CD4-positive, alpha-beta memory T cell (primary cell): Measurements from ENCODE around the gene RAD52. TPM values are rescaled to one million over a fixed set of nuclear protein-coding genes. Genes with fewer than 3 reads are reported as not detected.

Experiments used
- CTCF ChIA-PET: fragments of 350-600 bp; sonication (Branson Sonifier 250); formaldehyde crosslinking; loops from one replicate; lab custom pipeline; 2021; ENCODE audit warnings: inconsistent platforms; ENCODE audit not compliant: partially characterized antibody; lab: Charles Lee
- POLR2A ChIA-PET: fragments of 350-600 bp; sonication (Branson Sonifier 250); formaldehyde crosslinking; loops from one replicate; lab custom pipeline; 2021; ENCODE audit not compliant: partially characterized antibody; lab: Charles Lee
- DNase-seq, 5 donors: peaks; one replicate each; pipeline versions ENCODE4 v3.0.0 to v3.0.0-alpha.2; 2020 to 2022; ENCODE audit warnings: mixed read lengths in 1 of 5
- H3K27ac ChIP-seq: one replicate; pipeline ENCODE4 v1.7.0; 2013; ENCODE audit warnings: low read depth, low read length
- H3K27me3 ChIP-seq: 2 replicates; pipeline ENCODE4 v1.7.0; 2013; ENCODE audit warnings: mild to moderate bottlenecking, low read length, moderate library complexity; ENCODE audit not compliant: insufficient read depth
- H3K36me3 ChIP-seq: 2 replicates; pipeline ENCODE4 v1.7.0; 2013; ENCODE audit warnings: mild to moderate bottlenecking, low read length, moderate library complexity; ENCODE audit not compliant: insufficient read depth
- H3K4me1 ChIP-seq: 2 replicates; pipeline ENCODE4 v1.7.0; 2013; ENCODE audit warnings: mild to moderate bottlenecking, low read length, moderate library complexity; ENCODE audit not compliant: insufficient read depth
- H3K4me3 ChIP-seq, 2 donors: one replicate each; pipeline ENCODE4 v1.7.0; 2013; ENCODE audit warnings: low read length in 2 of 2, mild to moderate bottlenecking in 1 of 2
- H3K9me3 ChIP-seq, 2 donors: one replicate each; pipeline ENCODE4 v1.7.0; 2013; ENCODE audit warnings: low read length in 2 of 2, control low read depth in 1 of 2; ENCODE audit not compliant: control insufficient read depth in 1 of 2
- H3K27ac Mint-ChIP-seq, 7 donors: one replicate each; pipeline ENCODE4 v1.8.0; 2020 to 2021; ENCODE audit warnings: mixed read lengths in 7 of 7, mild to moderate bottlenecking in 6 of 7, inconsistent platforms in 3 of 7, moderate library complexity in 3 of 7
- H3K27me3 Mint-ChIP-seq, 2 donors: one replicate each; pipeline ENCODE4 v1.8.0; 2020 to 2021; ENCODE audit warnings: mixed read lengths in 2 of 2
- H3K36me3 Mint-ChIP-seq, 2 donors: one replicate each; pipeline ENCODE4 v1.8.0; 2020 to 2021; ENCODE audit warnings: mixed read lengths in 2 of 2, inconsistent platforms in 1 of 2, mild to moderate bottlenecking in 1 of 2
- H3K4me1 Mint-ChIP-seq, 4 donors: one replicate each; pipeline ENCODE4 v1.8.0; 2020 to 2021; ENCODE audit warnings: mixed read lengths in 4 of 4, mild to moderate bottlenecking in 1 of 4
- H3K4me3 Mint-ChIP-seq, 8 donors: one replicate each; pipeline ENCODE4 v1.8.0; 2020 to 2021; ENCODE audit warnings: mixed read lengths in 8 of 8, mild to moderate bottlenecking in 7 of 8, moderate library complexity in 6 of 8, inconsistent platforms in 3 of 8
- H3K9me3 Mint-ChIP-seq, 8 donors: one replicate each; pipeline ENCODE4 v1.8.0; 2020 to 2021; ENCODE audit warnings: mixed read lengths in 8 of 8, mild to moderate bottlenecking in 5 of 8, inconsistent platforms in 3 of 8, moderate library complexity in 1 of 8
- intact Hi-C: fragments of 100-400 bp; cut with micrococcal nuclease; formaldehyde crosslinking; loops from one replicate; pipeline ENCODE4 v1.15.1; 2023
- polyA plus RNA-seq, 2 donors: library from polyadenylated mRNA; unstranded; fragments of 300-500 nt; fragmentation: Illumina TruSeq; gene quantifications; one replicate each; pipeline ENCODE4 v1.2.3, GENCODE V29; 2021
- total RNA-seq, 2 experiments: library from RNA; stranded (reverse); gene quantifications; one replicate each; pipeline ENCODE4 v1.2.3, GENCODE V29; 2021

The RAD52 gene
- total and polyA plus RNA-seq, 4 experiments from 2014 or later = 0.26 to 31.5 (median 17.9) TPM

DNA sequence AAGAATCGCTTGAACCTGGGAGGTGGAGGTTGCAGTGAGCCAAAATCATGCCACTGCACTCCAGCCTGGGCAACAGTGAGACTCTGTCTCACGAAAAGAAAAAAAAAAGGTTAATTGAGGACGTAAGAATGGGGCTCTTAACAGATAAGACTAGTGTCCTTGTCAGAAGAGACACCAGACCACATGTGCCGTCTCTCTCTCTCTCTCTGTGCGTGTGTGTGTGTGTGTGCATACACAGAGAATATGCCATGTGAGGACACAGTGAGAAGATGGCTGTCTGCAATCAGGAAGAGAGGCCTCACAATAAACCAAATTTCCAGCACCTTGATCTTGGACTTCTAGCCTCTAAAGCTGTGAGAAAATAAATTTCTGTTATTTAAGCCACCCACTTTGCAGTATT, 29.9 kb upstream of the RAD52 start:
- H3K9me3 Mint-ChIP-seq = no peaks in the 10 kb centered on the region
- H3K4me3 Mint-ChIP-seq = no peak overlapping the region
- Histone ChIP-seq H3K27me3 (no peaks in the 10 kb centered on the region), H3K27ac (no peak overlapping the region), H3K9me3 (no peaks in the 10 kb centered on the region), H3K4me1 (no peaks in the 10 kb centered on the region), H3K4me3 (no peak overlapping the region), H3K36me3 (no peaks in the 10 kb centered on the region)
- ChIA-PET CTCF (no interaction called here), POLR2A (no interaction called here)
- peak overlapping the region in 1 of 7 donors; percentile 42 for H3K27ac Mint-ChIP-seq
- DNase-seq = no peak
- no peaks in the 10 kb centered on the region for H3K27me3 Mint-ChIP-seq
- intact Hi-C loops = no loop called here
- no peaks in the 10 kb centered on the region for H3K36me3 Mint-ChIP-seq
- peaks cover 0 to 2% (median 0%) of the 10 kb centered on the region in 4 donors for H3K4me1 Mint-ChIP-seq

DNA sequence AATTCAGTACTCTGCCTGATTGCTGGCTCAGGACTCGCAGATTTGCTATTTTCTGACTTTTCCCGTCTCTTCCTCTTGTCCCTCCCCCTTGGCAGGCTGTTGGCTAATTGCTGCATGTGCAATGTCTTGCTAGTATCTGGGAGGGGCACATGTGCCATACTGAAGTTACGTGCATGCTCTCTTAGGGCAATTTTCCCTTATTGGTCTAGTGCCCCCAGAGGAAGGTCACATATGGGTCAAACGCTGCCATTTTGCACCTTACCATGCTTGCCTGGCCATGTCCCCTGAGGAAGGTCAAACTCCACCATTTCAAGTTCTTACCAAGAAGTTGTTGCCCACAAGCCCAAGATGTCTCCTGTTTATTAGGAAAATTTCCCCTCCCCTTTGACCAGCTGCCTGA, 27.7 kb upstream of the RAD52 start:
- Mint-ChIP-seq H3K27me3 (no peaks in the 10 kb centered on the region), H3K27ac (no peak overlapping the region), H3K4me1 (peaks cover 0 to 2% (median 0%) of the 10 kb centered on the region in 4 donors), H3K9me3 (no peaks in the 10 kb centered on the region), H3K4me3 (no peak overlapping the region), H3K36me3 (no peaks in the 10 kb centered on the region)
- H3K36me3 ChIP-seq = no peaks in the 10 kb centered on the region
- intact Hi-C loops = no loop called here
- H3K27me3 ChIP-seq = no peaks in the 10 kb centered on the region
- no peak overlapping the region for H3K27ac ChIP-seq
- no peaks in the 10 kb centered on the region for H3K9me3 ChIP-seq
- DNase-seq = no peak
- H3K4me3 ChIP-seq = no peak overlapping the region
- CTCF ChIA-PET = no interaction called here
- POLR2A ChIA-PET = no interaction called here
- H3K4me1 ChIP-seq = no peaks in the 10 kb centered on the region

DNA sequence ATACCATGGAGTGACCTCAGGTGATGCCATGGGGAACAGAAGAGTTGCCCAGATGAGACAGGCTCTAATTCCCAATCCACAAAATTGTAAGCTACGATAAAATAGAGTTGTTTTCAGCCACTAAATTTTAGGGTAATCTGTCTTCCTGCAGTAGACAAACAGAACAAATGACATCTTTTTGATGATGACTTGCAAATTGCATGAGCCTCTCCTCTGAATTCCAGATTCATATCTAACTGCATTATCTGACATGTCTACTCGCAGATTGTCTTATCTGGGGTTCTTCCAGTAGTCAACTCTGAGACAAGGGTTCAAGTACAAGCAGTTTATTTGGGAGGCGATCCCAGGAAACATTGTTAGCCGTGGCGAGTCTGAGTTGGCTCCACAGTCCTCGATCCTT, 27.1 kb upstream of the RAD52 start:
- H3K27ac ChIP-seq = no peak overlapping the region
- intact Hi-C loops = no loop called here
- H3K9me3 ChIP-seq = no peaks in the 10 kb centered on the region
- no peak for DNase-seq
- Mint-ChIP-seq H3K9me3 (no peaks in the 10 kb centered on the region), H3K4me3 (no peak overlapping the region), H3K27ac (no peak overlapping the region), H3K36me3 (no peaks in the 10 kb centered on the region), H3K4me1 (peaks cover 0 to 2% (median 0%) of the 10 kb centered on the region in 4 donors), H3K27me3 (no peaks in the 10 kb centered on the region)
- ChIA-PET CTCF (no interaction called here), POLR2A (no interaction called here)
- H3K27me3 ChIP-seq = no peaks in the 10 kb centered on the region
- no peaks in the 10 kb centered on the region for H3K4me1 ChIP-seq
- no peak overlapping the region for H3K4me3 ChIP-seq
- no peaks in the 10 kb centered on the region for H3K36me3 ChIP-seq

DNA sequence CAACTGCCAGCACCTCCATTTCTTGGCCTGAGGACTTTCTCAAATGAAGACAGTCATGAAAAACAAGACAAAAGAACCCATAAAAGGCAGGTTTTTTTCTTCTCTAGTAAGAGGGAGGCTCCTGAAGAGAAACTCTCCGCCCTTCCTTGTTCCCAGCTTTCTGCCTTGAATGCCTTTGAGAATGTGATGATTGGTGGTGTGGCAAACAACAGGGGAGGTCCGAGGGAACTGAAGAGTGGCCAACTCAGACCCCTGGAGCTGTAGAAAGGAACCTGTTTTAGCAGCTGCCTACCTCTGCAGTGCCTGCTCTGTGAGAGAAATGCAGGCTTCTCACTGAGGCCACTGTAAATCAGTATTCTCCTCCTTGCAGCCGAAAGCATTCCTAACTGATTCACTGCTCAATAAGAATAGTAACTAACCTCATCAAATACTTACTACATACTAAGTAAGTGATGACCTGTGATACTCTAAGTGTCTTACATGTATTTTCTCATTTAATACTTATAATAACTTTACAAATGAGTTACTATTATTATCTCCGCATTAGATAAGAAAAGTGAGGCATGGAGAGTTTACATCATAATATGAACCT, 24.9 kb upstream of the RAD52 start:
- no peaks in the 10 kb centered on the region for H3K4me1 ChIP-seq
- no peaks in the 10 kb centered on the region for H3K36me3 ChIP-seq
- no peak overlapping the region for H3K4me3 ChIP-seq
- H3K9me3 ChIP-seq = no peaks in the 10 kb centered on the region
- peaks cover 0 to 2% (median 0%) of the 10 kb centered on the region in 4 donors for H3K4me1 Mint-ChIP-seq
- DNase-seq = no peak
- no peak overlapping the region for H3K27ac Mint-ChIP-seq
- H3K27ac ChIP-seq = no peak overlapping the region
- no peaks in the 10 kb centered on the region for H3K27me3 ChIP-seq
- H3K9me3 Mint-ChIP-seq = no peaks in the 10 kb centered on the region
- intact Hi-C loops = no loop called here
- H3K36me3 Mint-ChIP-seq = no peaks in the 10 kb centered on the region
- POLR2A ChIA-PET = interaction anchor here (0.6 kb wide), 1 partner anchor 59 kb away, joined by 3 read pairs; no protein-coding TSS in a partner anchor
- CTCF ChIA-PET = interaction anchor here (0.8 kb wide), 1 partner anchor 118 kb away, joined by 6 read pairs; no protein-coding TSS in a partner anchor
- H3K4me3 Mint-ChIP-seq = no peak overlapping the region
- H3K27me3 Mint-ChIP-seq = no peaks in the 10 kb centered on the region

DNA sequence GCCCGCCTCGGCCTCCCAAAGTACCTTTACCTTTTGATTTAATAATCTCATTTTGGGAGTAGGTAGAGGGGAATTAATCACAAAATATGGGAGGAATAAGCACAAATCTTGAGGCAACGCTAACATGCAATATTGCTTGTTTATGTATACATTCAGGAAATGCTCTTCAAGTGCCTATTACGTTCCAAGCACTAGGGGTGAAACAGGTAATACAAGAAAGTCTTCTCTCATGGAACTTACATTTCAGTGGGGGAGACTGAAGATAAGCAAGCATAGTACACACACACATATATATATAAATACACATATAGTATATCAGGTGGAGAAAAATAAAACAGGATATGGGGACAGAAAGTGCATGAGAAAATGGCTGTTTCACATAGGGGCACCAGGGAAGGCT, 22.5 kb upstream of the RAD52 start:
- intact Hi-C loops = no loop called here
- no peaks in the 10 kb centered on the region for H3K27me3 Mint-ChIP-seq
- no peaks in the 10 kb centered on the region for H3K9me3 Mint-ChIP-seq
- H3K4me3 Mint-ChIP-seq = no peak overlapping the region
- ChIA-PET CTCF (no interaction called here), POLR2A (no interaction called here)
- DNase-seq = no peak
- no peak overlapping the region for H3K27ac Mint-ChIP-seq
- Histone ChIP-seq H3K36me3 (no peaks in the 10 kb centered on the region), H3K27ac (no peak overlapping the region), H3K27me3 (no peaks in the 10 kb centered on the region), H3K4me3 (no peak overlapping the region), H3K9me3 (no peaks in the 10 kb centered on the region), H3K4me1 (no peaks in the 10 kb centered on the region)
- H3K36me3 Mint-ChIP-seq = no peaks in the 10 kb centered on the region
- H3K4me1 Mint-ChIP-seq = peaks cover 0 to 2% (median 0%) of the 10 kb centered on the region in 4 donors

DNA sequence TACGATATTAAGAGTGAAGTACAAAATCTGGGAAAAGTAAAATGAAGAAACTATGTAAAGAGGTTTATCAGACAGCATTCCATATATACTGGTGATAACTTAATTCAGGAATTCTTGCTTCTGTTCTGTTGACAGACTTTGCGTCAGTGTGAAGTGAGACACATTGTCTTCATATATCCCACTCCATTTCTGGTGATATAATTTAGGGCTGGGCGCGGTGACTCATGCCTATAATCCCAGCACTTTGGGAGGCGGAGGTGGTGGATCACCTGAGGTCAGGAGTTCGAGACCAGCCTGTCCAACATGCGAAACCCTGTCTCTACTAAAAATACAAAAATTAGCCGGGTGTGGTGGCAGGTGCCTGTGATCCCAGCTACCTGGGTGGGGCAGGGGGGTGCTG, 20.3 kb upstream of the RAD52 start:
- Histone ChIP-seq H3K4me3 (no peak overlapping the region), H3K4me1 (no peaks in the 10 kb centered on the region), H3K27ac (no peak overlapping the region), H3K36me3 (no peaks in the 10 kb centered on the region), H3K27me3 (no peaks in the 10 kb centered on the region), H3K9me3 (no peaks in the 10 kb centered on the region)
- Mint-ChIP-seq H3K36me3 (no peaks in the 10 kb centered on the region), H3K4me1 (peaks cover 0 to 1% (median 0%) of the 10 kb centered on the region in 4 donors), H3K4me3 (no peak overlapping the region), H3K27me3 (no peaks in the 10 kb centered on the region), H3K27ac (no peak overlapping the region), H3K9me3 (no peaks in the 10 kb centered on the region)
- ChIA-PET CTCF (no interaction called here), POLR2A (no interaction called here)
- intact Hi-C loops = no loop called here
- no peak for DNase-seq

DNA sequence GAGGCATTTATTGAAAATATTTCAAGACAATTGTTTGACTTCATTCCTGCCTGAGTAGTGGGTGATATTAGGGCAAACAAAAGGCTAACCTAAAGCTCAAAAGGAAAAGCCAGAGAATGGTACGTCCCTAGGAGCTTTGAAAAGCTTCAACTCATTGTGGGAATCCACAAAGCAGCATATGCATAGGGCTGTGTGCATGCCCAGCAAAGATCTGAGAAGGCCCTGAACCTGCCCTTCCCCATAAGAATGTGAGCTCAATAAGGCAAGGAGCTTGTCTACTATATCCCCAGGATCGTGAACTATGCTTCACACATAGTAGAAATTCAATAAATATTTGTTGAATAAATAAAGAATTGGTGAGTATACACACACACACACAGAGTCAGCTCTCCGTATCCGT, 19.1 kb upstream of the RAD52 start:
- H3K9me3 ChIP-seq = no peaks in the 10 kb centered on the region
- Mint-ChIP-seq H3K9me3 (no peaks in the 10 kb centered on the region), H3K4me1 (no peaks in the 10 kb centered on the region), H3K36me3 (no peaks in the 10 kb centered on the region), H3K4me3 (no peak overlapping the region), H3K27me3 (no peaks in the 10 kb centered on the region), H3K27ac (no peak overlapping the region)
- H3K27me3 ChIP-seq = no peaks in the 10 kb centered on the region
- H3K36me3 ChIP-seq = no peaks in the 10 kb centered on the region
- intact Hi-C loops = no loop called here
- H3K4me1 ChIP-seq = no peaks in the 10 kb centered on the region
- no peak overlapping the region for H3K27ac ChIP-seq
- ChIA-PET POLR2A (no interaction called here), CTCF (no interaction called here)
- no peak overlapping the region for H3K4me3 ChIP-seq
- DNase-seq = no peak
